Amygdala (tissue), 56 donors: ENCODE data around the gene ABCG5.

Experiments used
- DNase-seq, 56 donors: peaks; one replicate each; lab custom pipeline; 2025; lab: John Stamatoyannopoulos, UW

The ABCG5 gene

DNA sequence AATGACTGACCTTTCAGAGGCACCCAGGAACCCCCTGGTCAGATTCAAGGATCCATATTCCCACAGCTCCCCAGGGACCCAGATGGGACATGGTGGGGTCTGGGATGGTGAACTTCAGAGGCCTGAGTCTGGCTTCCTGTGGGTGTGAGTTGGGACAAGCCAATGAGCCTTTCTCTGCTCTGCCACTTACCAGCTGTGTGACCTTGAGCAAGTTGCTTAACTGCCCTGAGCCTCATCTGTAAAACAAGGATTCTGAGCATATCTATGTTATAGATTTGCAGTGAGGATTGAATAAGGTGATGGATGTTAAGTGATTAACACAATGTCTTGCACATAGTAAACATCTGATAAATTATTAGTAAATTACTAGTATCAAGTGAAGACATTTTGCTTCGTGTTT lies 6.5 kb upstream of the ABCG5 start:
- no peak for DNase-seq

DNA sequence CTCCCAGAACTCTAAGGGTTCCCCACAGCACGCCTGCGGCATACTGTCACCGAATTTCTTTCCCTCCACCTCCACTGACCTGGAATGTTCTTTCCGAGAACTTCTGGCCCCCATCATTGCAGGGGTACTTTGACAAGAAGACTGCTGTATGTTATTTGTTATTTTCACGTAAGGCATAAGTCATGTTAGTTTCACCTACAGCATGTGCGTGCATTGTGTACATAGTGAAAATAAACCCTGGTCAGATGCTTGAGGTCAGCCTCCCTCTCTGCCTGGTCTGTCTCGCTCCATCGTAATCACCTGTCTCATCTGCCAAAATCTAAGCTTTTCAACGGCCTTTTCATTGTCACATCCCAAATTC lies 4.2 kb upstream of the ABCG5 start:
- DNase-seq: no peak

- no peak for DNase-seq
Measured at GRCh38 chr2:43841949-43842865, 3.6 kb upstream of the ABCG5 start.

DNA sequence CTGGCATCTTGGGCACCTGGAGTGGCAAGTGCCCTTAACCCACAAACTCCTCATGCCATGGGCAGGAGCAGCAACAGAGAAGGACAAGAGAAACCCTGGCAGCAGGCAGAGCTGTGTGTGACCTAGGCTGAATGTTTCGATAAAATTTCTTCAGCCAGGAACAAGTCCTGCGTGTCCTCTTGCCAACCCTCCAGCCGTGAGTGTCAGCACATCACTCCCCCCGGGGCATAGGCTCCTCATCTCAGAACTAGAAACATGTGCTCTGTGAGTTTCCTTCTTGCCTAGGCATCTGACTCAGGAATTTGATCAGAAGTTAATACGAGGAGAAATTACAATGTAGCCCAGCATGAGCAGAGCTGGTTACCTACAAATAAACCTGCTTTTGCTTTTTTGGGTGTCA lies 2.3 kb upstream of the ABCG5 start:
- no peak for DNase-seq

GRCh38 chr2:43839776-43840564 lies 1.3 kb upstream of the ABCG5 start:
- DNase-seq: no peak

DNA sequence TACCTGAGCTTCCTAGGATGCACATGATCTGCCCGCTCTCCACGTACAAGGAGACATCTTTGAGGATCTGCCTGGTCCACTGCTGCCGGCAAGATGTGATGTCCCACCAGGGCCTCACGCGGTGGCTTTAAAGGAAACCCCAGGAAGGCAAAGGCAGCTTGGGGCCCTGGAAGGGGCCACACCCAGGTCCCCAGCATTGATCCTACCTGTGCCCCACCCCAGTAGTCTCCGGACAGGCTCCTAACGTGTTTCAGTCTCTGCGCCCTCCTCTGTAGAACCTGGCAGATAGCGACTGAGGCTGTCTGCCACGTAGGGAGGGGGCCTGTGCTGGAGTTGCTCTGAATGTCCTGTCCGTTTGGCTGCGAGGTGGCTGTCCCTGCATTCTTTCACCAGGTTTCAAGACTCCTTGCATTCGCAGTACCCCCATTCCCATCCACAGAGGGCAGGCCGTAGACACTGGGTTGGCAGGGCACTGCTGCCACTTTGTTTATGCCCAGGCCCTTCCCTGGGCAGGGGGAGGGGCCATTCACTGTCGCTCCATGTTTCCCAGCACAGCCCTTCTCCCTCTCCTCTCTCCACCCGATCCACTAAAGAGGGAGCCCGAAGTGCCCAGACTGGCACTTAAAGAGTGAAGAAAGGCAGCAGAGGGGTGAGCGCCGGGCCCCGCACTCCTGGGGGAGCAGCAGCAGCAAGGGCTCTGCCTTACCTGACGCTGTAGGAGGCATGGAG lies 644 bp downstream of the ABCG5 start:
- no peak for DNase-seq

GRCh38 chr2:43837033-43837432 lies 1.6 kb downstream of the ABCG5 start:
- no peak for DNase-seq

DNA sequence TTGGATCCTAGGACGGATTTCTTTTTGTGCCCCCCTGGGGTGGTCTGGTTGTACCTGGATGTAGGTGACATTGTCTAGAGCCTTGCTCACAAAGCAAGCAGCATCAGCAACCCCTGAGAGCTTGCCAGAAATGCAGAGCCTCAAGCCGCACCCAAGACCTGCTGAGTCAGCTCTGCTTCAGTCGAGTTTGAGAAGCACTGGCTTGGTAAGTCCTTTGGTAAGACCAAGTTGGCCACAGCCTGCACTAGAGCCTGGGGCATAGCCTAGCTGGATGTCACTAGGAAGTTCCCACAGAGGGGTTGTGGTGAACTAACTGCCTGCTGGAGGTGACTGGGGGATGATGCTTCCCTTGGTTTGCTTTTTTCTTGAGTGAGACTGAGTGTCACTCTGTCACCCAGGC lies 6.2 kb downstream of the ABCG5 start:
- DNase-seq: no peak

- DNase-seq: peak in 3 of 56 donors; percentile 8 to 41 (median 14)
Measured at GRCh38 chr2:43831543-43832294, 6.9 kb downstream of the ABCG5 start.

GRCh38 chr2:43826305-43827250 lies 12.1 kb downstream of the ABCG5 start:
- no peak for DNase-seq

DNA sequence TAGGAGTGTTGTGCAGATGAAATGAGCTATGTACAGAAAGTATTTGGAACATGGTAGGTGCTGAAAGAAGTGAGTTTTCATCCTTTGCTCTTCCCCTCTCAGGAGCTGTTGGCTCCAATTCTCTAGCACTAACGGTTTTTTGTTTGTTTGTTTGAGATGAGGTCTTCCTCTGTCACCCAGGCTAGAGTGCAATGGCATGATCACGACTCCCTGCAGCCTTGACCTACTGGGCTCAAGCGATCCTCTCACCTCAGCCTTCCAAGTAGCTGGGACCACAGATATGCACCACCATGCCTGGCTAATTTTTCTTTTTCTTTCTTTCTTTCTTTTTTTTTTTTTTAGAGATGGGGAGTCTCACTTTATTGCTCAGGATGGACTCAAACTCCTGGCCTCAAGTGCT lies 12.8 kb downstream of the ABCG5 start:
- DNase-seq: no peak

DNA sequence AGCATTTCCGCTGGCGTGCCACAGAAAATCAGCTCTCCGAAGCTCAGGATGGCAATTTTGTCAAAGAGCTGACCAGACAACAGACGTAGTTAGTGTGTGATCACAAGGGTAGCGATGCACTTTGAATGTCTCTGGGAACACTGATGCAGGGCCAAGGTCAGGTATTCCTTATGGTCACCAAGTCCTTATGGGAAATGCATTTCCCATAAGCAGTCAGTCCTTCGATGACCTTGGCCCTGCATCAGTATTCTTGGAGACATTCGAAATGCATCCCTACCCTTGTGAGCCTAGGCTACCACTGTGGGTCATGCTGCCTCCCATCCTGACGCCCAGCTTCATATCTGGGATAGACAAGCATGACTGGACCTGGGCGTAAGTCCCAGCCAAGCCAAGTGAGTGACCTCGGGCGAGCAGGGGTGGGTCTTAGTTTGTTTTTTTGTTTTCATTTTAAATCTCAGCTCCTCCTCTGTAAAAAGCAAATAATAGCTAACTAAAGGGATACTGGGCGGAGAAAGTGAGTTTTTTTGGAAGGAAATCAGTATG lies 13.6 kb downstream of the ABCG5 start:
- no peak for DNase-seq

GRCh38 chr2:43824512-43824911 lies 14.1 kb downstream of the ABCG5 start:
- DNase-seq: no peak

DNA sequence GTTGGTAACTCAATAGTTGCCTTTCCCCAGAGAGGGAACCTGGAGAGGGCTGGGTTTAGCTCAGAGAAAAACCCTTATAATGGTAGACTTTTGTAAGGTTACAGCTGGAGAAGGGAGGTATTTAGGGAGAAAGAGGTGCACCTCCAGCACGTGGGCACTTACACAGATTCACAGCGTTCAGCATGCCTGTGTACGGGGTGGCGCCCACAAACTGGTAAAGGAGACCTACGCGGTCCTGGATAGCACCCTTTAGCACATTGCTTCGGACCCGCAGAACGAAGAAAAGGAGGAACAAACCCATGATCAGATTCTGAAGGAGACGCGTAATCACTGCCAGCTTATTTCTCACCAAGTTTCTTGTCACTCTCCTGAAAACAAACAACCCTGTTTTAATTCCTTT lies 14.9 kb downstream of the ABCG5 start:
- no peak for DNase-seq

DNA sequence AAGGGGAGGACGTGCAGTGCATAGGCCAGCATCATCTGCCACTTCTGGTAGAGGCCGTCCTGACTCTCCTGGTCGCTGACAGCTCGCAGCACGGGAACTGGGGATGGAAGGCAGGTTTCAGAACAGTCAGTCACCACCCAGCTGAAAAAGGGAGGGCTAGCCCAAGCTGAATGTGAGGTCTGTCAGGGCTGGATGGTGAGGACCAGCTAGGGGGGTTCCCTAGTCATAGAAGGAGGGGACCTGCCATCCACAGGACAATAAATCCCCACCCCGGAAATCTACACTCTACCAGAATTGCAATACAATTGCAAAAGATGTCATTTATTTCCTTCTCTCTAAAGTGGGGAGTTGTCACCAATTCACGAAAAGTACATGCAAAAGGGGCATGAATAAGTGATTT lies 15.8 kb downstream of the ABCG5 start:
- no peak for DNase-seq

DNA sequence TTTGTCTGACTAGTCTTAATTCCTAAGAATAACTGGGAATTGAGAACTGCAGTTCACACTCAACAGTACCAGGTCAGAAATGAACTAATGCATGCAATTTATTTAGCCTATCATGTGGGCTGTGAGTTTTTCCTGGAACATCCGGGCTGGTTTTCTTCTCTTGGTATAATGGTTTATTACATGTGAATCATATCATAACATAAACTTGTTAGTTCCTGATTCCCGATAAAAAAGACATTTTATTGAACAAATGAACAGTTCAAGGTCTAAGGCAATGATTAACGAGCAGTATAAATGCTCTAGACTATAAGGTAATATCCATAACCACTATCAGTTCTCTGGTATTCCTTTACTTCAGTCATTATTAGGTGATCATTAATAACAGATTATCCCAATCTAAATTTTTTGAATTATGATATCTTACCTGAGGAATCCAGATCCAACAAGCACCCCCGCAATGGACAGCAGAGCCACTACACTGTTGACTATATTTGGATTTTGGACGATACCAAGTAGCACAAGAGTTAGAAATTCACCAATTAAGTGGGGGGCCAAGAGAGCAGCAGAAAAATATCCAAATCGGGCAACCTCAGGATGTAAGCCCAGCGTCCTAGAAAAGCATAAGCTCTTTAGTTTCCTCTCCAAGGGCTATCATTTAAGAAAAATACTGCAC lies 19.0 kb downstream of the ABCG5 start:
- DNase-seq: no peak

GRCh38 chr2:43818761-43819160 lies 19.9 kb downstream of the ABCG5 start:
- no peak for DNase-seq

GRCh38 chr2:43814711-43815110 lies 23.9 kb downstream of the ABCG5 start:
- no peak for DNase-seq
